ENCODE data around the gene HK1.

GRCh38 chr10:69385454-69386350 is 107.4 kb downstream of the HK1 start:
- TF ChIP-seq EZH2 (IDR thresholded peaks at IDR 0.05; ENCODE audit: borderline replicate concordance, low read length) (no peak), CTCF (conservative IDR thresholded peaks at IDR 0.05 in 1 of 2, IDR thresholded peaks at IDR 0.05 in 1 of 2; ENCODE audit: extremely low read depth in 1 of 2, insufficient read depth in 1 of 2, low read depth in 1 of 2, low read length in 2 of 2) (no peak)
